ACC112 (cell line): ENCODE measurements around the gene NTN4.
"Not testable (repeated sequence)": the region's sequence is repeated elsewhere in the genome, so short reads cannot be mapped to it uniquely, and the experiment has no call there.

Experiments
- H2AFZ ChIP-seq: fragments of 200-600 bp; sonication (generic); one replicate; pipeline ENCODE4 v1.6.0; 2017; ENCODE audit warnings: antibody characterized with exemption, low read length; ENCODE audit not compliant: unreplicated experiment
- H3K27ac ChIP-seq: fragments of 200-600 bp; sonication (generic); 2 replicates; pipeline ENCODE4 v1.5.1; 2014; ENCODE audit warnings: low read depth, mild to moderate bottlenecking, antibody characterized with exemption, low read length, moderate library complexity
- H3K27me3 ChIP-seq: fragments of 200-600 bp; sonication (generic); 2 replicates; pipeline ENCODE4 v1.6.1; 2014; ENCODE audit warnings: mild to moderate bottlenecking, antibody characterized with exemption, low read length, moderate library complexity, mixed read lengths; ENCODE audit not compliant: insufficient read depth
- H3K36me3 ChIP-seq: fragments of 200-600 bp; sonication (generic); 2 replicates; pipeline ENCODE4 v1.6.1; 2016; ENCODE audit warnings: mild to moderate bottlenecking, antibody characterized with exemption, low read length, moderate library complexity, mixed read lengths; ENCODE audit not compliant: insufficient read depth
- H3K4me1 ChIP-seq: fragments of 200-600 bp; sonication (generic); one replicate; pipeline ENCODE4 v1.6.1; 2016; ENCODE audit warnings: low read length, mixed read lengths; ENCODE audit not compliant: insufficient read depth, unreplicated experiment, control insufficient read depth
- H3K4me3 ChIP-seq: fragments of 200-600 bp; sonication (generic); 2 replicates; pipeline ENCODE4 v1.5.1; 2014; ENCODE audit warnings: mild to moderate bottlenecking, low read depth, low read length
- H3K79me2 ChIP-seq: fragments of 200-600 bp; sonication (generic); one replicate; pipeline ENCODE4 v1.6.0; 2016; ENCODE audit warnings: low read length; ENCODE audit not compliant: control insufficient read depth, unreplicated experiment, insufficient read depth

NTN4 gene

DNA sequence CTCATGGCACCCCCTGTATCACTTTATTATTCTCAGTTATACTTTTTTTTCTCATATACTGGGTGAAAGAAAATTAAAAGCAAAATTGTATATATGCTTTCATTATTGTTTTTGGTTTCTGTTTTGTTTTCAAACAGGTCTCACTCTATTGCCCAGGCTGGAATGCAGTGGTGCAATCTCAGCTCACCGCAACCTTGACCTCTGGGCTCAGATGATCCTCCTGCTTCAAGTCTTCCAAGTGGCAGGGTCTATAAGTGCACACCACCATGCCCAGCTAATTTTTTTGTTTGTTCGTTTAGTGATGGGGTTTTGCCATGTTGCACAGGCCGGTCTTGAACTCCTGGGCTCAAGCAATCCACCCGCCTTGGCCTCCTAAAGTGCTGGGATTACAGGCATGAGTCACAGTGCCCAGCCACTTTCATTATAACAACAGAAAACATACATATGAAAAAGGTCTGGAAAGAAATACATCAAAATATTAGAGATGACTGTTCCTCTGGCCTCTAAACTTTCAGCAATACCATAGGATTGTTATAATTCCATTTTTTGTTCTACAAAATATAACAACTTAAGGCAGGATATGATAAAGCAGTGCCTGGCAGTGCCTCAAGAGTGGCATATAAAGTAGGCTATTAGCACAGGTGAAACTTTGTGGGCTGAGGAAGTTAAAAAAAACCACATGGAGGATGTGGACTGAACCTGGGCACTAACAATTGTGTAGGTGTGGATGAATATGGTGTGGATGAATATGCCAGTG, 5.8 kb upstream of the NTN4 start:
- peak overlapping the region; percentile 41; the same call in 1 of the 2 replicates for H3K27ac ChIP-seq
- no peaks in the 10 kb centered on the region for H3K36me3 ChIP-seq
- H3K4me1 ChIP-seq: peaks cover 14% of the 10 kb centered on the region
- no peaks in the 10 kb centered on the region for H3K79me2 ChIP-seq
- no peaks in the 10 kb centered on the region for H3K27me3 ChIP-seq
- peak overlapping the region; percentile 21 for H2AFZ ChIP-seq
- H3K4me3 ChIP-seq: no peak overlapping the region

DNA sequence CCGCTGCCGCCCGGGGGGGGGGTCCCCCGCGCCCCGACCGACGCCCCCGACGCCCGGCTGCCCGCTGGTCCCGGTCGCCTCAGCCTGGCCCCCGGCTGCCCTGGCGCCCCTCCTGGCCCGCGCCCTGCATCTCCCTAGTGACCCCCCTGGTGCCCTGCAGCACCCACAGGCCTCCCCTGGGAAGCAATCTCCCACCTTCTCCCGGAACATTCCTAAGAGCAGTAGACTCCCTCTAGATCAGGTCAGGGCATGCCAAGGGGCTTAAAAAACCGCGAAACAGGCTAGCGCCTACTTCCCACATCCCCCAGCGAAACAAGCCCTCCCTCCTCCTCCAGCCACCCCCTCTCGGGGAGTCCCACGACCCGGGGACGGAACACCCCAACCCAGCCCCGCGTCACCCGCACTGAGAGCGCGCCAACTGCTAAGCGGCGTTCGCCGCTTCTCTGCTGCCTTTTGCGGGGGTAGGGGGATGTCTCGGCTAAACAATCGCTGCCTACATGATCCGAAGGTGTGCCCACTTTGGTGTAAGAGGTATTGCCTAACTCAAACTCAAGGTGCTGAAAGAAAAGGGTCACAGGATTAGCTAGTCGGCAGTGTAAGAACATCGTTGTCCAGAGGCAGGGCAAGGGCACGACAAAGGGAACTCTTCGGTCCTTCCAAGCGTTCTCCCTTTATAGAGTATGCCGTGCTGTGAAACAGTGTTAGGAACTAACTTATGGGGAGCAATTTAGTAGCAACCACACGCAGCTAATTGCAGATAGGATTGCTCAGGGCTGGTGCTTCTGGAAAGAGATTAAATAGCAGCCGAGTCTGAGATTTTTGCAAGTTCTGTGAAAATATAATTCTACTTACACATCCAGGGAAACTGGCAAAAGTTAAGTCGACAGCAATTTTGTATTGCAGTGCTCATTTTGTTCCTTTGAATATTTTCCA, 619 bp upstream of the NTN4 start:
- peaks cover 26% of the 10 kb centered on the region for H3K4me1 ChIP-seq
- no peaks in the 10 kb centered on the region for H3K36me3 ChIP-seq
- no peaks in the 10 kb centered on the region for H3K27me3 ChIP-seq
- peak overlapping the region; percentile 78 for H3K4me3 ChIP-seq
- H3K27ac ChIP-seq: peak overlapping the region; percentile 3; the same call in 1 of the 2 replicates
- peaks cover 6% of the 10 kb centered on the region for H3K79me2 ChIP-seq
- H2AFZ ChIP-seq: peak overlapping the region; percentile 44

GRCh38 chr12:95789126-95790032, 1.2 kb downstream of the NTN4 start:
- peak overlapping the region; percentile 26 for H2AFZ ChIP-seq
- H3K27me3 ChIP-seq: no peaks in the 10 kb centered on the region
- H3K4me1 ChIP-seq: peaks cover 36% of the 10 kb centered on the region
- H3K36me3 ChIP-seq: no peaks in the 10 kb centered on the region
- H3K4me3 ChIP-seq: peak overlapping the region; percentile 78
- peaks cover 6% of the 10 kb centered on the region for H3K79me2 ChIP-seq
- peak overlapping the region; percentile 41 for H3K27ac ChIP-seq

- H3K27me3 ChIP-seq: no peaks in the 10 kb centered on the region
- H3K4me3 ChIP-seq: peak overlapping the region; percentile 78
- peaks cover 37% of the 10 kb centered on the region for H3K4me1 ChIP-seq
- no peaks in the 10 kb centered on the region for H3K36me3 ChIP-seq
- peaks cover 6% of the 10 kb centered on the region for H3K79me2 ChIP-seq
- no peak overlapping the region for H2AFZ ChIP-seq
- H3K27ac ChIP-seq: peak overlapping the region; percentile 42; the same call in 1 of the 2 replicates
These were observed 1.9 kb downstream of the NTN4 start for GRCh38 chr12:95788637-95789036.

- Histone ChIP-seq H3K27ac (no peak overlapping the region), H3K27me3 (no peaks in the 10 kb centered on the region), H3K4me1 (peaks cover 37% of the 10 kb centered on the region)
These were observed 3.2 kb downstream of the NTN4 start for GRCh38 chr12:95787274-95787818.

GRCh38 chr12:95784915-95785314, 5.6 kb downstream of the NTN4 start:
- Histone ChIP-seq H3K36me3 (no peaks in the 10 kb centered on the region), H3K4me1 (peaks cover 37% of the 10 kb centered on the region), H3K27me3 (no peaks in the 10 kb centered on the region), H3K79me2 (peaks cover 6% of the 10 kb centered on the region), H3K4me3 (no peak overlapping the region), H2AFZ (no peak overlapping the region), H3K27ac (peak overlapping the region; percentile 10; the same call in 1 of the 2 replicates)

More at GRCh38 chr12:95787274-95787818, 3.2 kb downstream of the NTN4 start:
- H2AFZ ChIP-seq: no peak overlapping the region
- H3K36me3 ChIP-seq: no peaks in the 10 kb centered on the region
- H3K4me3 ChIP-seq: no peak overlapping the region
- H3K79me2 ChIP-seq: peaks cover 6% of the 10 kb centered on the region

GRCh38 chr12:95784286-95784685, 6.3 kb downstream of the NTN4 start:
- Histone ChIP-seq H3K79me2 (peaks cover 5% of the 10 kb centered on the region), H3K27ac (no peak overlapping the region), H3K27me3 (no peaks in the 10 kb centered on the region), H3K4me1 (peaks cover 37% of the 10 kb centered on the region), H3K4me3 (no peak overlapping the region), H2AFZ (no peak overlapping the region), H3K36me3 (no peaks in the 10 kb centered on the region)

DNA sequence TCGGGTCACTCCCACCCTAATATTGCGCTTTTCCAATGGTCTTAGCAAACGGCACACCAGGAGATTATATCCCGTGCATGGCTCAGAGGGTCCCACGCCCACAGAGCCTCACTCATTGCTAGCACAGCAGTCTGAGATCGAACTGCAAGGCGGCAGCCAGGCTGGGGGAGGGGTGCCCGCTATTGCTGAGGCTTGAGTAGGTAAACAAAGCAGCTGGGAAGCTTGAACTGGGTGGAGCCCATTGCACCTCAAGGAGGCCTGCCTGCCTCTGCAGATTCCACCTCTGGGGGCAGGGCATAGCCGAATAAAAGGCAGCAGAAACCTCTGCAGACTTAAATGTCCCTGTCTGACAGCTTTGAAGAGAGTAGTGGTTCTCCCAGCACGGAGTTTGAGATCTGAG, 15.1 kb downstream of the NTN4 start:
- H2AFZ ChIP-seq, H3K36me3 ChIP-seq, H3K4me1 ChIP-seq, H3K4me3 ChIP-seq, H3K27me3 ChIP-seq, H3K79me2 ChIP-seq, H3K27ac ChIP-seq: not testable (repeated sequence)

- H3K4me1 ChIP-seq: peaks cover 9% of the 10 kb centered on the region
- no peak overlapping the region for H3K4me3 ChIP-seq
- H3K36me3 ChIP-seq: no peaks in the 10 kb centered on the region
- H3K27me3 ChIP-seq: no peaks in the 10 kb centered on the region
- no peak overlapping the region for H2AFZ ChIP-seq
- peak overlapping the region; percentile 4; the same call in 1 of the 2 replicates for H3K27ac ChIP-seq
- H3K79me2 ChIP-seq: no peaks in the 10 kb centered on the region
These were observed 16.1 kb downstream of the NTN4 start for GRCh38 chr12:95774311-95775045.
